GM10266 (cell line): ENCODE data around the gene MYO1E.

Source experiments
- DNase-seq: peaks from one replicate; pipeline ENCODE4 v3.0.0; 2012; ENCODE audit errors: extremely low spot score
- TF ChIP-seq, protein P1 (sequence below): IDR thresholded peaks from 2 replicates; pipeline ENCODE4 v1.5.1; 2012; ENCODE audit warnings: mild to moderate bottlenecking, low read depth; ENCODE audit not compliant: control insufficient read depth, insufficient read depth; ENCODE audit errors: missing control alignments

The MYO1E gene

DNA sequence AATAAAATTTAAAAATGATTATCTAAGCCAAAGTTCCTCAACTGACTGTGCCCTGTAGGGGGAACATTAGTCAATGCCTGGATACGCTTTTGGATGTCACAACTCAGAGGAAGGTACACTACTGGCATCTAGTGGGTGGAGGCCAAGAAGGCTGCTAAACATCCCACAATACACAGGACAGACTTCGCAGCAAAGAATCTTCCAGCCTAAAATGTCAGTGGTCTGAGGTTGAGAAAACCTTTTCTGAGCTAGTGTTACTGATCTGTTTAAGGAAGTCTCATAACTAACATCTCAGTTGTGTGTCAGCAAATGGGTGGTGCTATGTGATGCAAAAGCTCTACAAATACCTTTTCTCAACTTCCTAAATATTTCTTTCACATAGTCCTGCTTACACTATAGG lies 186.9 kb downstream of the MYO1E start:
- no peak for DNase-seq
- TF ChIP-seq, protein P1, sequence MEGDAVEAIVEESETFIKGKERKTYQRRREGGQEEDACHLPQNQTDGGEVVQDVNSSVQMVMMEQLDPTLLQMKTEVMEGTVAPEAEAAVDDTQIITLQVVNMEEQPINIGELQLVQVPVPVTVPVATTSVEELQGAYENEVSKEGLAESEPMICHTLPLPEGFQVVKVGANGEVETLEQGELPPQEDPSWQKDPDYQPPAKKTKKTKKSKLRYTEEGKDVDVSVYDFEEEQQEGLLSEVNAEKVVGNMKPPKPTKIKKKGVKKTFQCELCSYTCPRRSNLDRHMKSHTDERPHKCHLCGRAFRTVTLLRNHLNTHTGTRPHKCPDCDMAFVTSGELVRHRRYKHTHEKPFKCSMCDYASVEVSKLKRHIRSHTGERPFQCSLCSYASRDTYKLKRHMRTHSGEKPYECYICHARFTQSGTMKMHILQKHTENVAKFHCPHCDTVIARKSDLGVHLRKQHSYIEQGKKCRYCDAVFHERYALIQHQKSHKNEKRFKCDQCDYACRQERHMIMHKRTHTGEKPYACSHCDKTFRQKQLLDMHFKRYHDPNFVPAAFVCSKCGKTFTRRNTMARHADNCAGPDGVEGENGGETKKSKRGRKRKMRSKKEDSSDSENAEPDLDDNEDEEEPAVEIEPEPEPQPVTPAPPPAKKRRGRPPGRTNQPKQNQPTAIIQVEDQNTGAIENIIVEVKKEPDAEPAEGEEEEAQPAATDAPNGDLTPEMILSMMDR = no peak

DNA sequence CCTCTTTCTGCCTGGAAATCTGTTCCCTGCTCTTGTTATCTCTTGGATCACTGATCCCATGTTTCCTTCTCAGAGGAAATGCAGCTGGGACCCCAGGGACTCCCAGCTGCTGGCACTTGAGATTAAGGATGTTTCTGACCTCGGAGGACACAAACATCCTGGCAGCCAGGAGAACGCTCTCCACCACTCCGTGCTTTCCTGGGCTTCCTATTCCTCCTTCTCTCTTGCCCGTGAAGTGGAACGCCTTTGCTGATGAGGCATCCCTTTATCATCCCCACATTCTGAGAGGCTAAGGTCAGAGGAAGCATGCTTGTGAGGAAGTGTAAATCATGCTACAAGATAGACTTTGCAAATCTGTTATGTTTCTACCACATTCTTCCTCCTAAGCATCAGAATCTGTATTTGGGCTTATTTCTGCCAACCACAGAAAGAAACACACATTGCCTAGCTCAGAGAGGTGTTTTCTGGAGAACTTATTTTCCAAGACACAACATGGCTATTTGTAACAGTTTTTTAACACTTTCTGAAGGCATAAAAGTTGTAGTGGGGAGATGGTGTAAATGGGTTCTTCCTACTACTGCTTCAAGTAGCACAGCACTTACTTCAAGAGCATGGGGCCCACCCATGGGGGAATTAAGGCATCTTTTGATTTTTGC lies 191.6 kb downstream of the MYO1E start:
- TF ChIP-seq, protein P1 = no peak
- DNase-seq = no peak

DNA sequence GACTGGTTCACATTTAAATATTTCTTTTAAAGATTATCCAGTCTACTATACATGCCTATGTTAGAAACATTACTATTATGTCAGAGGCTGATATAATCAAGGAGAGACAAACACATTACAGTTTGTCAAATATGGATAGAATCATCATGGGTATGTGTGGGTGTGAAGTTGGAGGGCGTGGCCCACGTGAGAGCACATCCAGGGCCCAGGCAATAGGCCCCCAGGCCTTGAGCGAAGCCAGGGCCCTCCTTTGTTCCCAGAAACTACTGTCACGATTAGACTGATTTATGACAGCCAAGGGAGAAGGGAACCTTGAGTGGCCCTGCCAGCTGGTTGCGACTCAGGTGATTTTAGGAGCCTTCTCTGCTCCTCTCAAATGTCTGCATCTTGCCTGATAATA lies 193.0 kb downstream of the MYO1E start:
- TF ChIP-seq, protein P1 = no peak
- no peak for DNase-seq

DNA sequence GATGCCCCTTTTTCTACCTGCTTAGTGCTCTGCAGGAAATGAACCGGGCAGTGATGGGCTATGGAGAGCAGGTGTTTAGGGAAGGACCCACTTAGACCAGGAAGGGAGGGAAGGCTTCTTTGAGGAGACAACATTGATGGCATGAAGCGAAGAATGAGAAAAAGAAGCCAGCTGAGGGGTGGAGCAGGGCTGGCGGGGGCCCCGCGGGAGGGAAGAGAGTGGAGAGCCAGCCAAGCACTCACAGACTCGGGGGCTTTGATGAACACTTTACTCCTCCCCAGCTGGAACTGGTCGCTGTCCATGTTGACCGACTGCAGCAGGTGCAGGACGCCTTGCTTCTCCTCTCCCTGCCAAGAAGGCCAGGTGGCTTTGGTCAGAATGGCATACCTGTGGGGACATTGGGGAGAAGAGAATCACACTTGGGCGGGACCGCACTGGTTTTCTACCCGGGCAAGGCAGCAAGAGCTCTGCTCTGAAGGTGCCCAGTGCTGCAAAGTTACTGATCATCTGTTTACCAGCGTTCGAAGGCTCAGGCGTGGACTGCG lies 194.4 kb downstream of the MYO1E start:
- DNase-seq = no peak
- TF ChIP-seq, protein P1 = no peak

DNA sequence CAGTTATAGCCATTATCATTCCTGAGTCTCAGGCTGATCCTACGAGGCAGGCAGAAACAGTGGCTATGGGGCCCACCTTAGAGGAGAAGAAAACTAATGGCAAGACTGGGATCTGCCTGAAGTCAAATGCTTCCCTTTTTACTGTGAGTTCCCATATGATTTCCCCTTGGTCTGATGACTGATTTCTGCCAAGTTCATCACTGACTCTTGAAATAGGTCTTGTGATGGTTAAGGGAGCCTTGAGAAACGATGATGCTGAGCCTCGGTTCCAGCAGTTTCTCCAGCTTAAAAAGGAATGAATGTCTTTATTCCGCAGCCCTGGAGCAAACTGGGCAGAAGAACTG lies 195.4 kb downstream of the MYO1E start:
- TF ChIP-seq, protein P1 = no peak
- no peak for DNase-seq

DNA sequence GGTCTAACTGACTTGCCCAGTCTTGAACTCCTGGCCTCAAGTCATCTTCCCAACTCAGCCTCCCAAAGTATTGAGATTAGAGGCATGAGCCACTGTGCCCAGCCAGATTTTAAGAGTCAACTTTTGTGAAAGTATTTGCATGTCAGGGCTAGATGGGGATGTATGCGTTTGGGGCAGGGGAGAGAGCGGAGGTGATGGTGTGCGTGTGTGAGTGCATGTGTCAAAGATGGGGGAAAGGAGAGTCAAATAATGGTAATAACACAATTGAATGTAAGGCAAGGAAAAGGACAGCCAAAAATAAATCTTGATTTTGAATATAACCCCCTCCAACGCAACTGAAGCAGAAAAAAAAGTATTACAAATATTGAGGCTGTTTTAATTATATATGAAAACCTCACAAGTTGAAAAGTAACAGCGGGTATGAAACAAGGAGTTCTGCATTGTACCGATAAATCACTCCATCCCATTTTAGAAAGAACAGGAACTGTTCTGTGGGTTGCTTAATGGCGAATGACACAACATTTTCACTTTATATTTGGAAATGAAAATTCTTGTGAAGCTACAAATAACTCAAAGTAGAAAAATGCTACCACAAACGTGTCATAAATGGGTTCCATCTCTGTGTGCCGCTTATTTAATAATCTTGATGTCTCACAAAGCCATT lies 195.9 kb downstream of the MYO1E start:
- TF ChIP-seq, protein P1 = no peak
- DNase-seq = no peak
